Thyroid gland (tissue), 4 donors: Measurements from ENCODE around the gene MICU2. TPM values are rescaled to one million over a fixed set of nuclear protein-coding genes. Genes with fewer than 3 reads are reported as not detected.

Experiments
- DNase-seq, 2 donors: peaks; one replicate each; pipeline ENCODE4 v3.0.0-alpha.2; 2019
- H3K27ac ChIP-seq, 3 donors: fragments of 200-600 bp; sonication (generic); 1 replicate in 2 of 3; 2 replicates in 1 of 3; pipeline ENCODE4 v1.5.1; 2016 to 2019; ENCODE audit warnings: mild to moderate bottlenecking in 1 of 3, moderate library complexity in 1 of 3
- H3K27me3 ChIP-seq: fragments of 200-600 bp; sonication (generic); one replicate; pipeline ENCODE4 v1.5.1; 2019
- H3K36me3 ChIP-seq, 2 donors: fragments of 200-600 bp; sonication (generic); one replicate each; pipeline ENCODE4 v1.5.1; 2016 to 2019
- H3K4me1 ChIP-seq, 2 donors: fragments of 200-600 bp; sonication (generic); one replicate each; pipeline ENCODE4 v1.5.1; 2017 to 2019
- H3K4me3 ChIP-seq, 3 donors: fragments of 200-600 bp; sonication (generic); replicated peaks in 1 of 3; 1 replicate in 2 of 3; 2 replicates in 1 of 3; pipeline ENCODE4 v1.5.1; 2016; ENCODE audit warnings: mild to moderate bottlenecking in 1 of 3
- H3K9me3 ChIP-seq: fragments of 200-600 bp; sonication (generic); one replicate; pipeline ENCODE4 v1.5.1; 2017
- POLR2A ChIP-seq, 2 donors: fragments of 450-650 bp; IDR thresholded peaks; one replicate each; pipeline ENCODE4 v1.6.1; 2017; ENCODE audit warnings: antibody characterized with exemption in 2 of 2, mild to moderate bottlenecking in 2 of 2, moderate library complexity in 1 of 2
- WGBS, 2 donors: methylation state at CpG; one replicate each; pipeline ENCODE4 v1.1.5; 2017; 5-methylcytosine and 5-hydroxymethylcytosine counted together
- intact Hi-C: fragments of 100-400 bp; cut with DNase I; formaldehyde crosslinking; loops from one replicate; pipeline ENCODE4 v1.15.1; 2023
- total RNA-seq, 4 donors: library from RNA; depleted of rRNA; stranded (reverse); fragments of >200 nt; gene quantifications; one replicate each; pipeline ENCODE4 v1.2.3, GENCODE V29; 2016
- TF ChIP-seq, protein P1 (sequence below), 6 experiments: fragments of 200-600 bp in 3 of 6; fragments of 450-650 bp in 3 of 6; sonication (generic) in 3 of 6; IDR thresholded peaks; one replicate each; pipeline ENCODE4 v1.5.1; 2016 to 2019; ENCODE audit warnings: antibody characterized with exemption in 6 of 6, mild to moderate bottlenecking in 2 of 6, inconsistent platforms in 1 of 6, moderate library complexity in 1 of 6

MICU2 gene
- total RNA-seq, 4 donors from 2014 or later = 55.3 to 127 (median 92.9) TPM

DNA sequence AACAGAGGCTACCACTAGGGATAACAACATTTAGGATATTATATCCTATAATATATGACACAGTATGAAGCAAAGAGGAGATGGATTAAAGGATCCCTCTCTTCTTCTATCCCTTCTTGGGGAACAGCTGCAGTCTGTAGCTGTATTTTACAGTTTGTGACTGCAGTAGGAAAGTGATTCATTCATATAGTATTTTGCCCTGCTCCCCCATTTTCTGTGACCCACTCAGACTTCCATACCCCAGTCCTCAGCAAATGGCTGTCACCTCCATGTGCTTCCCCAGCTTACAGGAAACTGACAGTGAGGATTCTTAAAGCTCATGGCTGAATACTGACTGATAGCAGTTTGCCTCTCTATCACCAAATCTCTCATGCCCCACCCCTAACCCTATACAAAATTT, 27.5 kb downstream of the MICU2 start:
- no peak overlapping the region for H3K27ac ChIP-seq
- no peak overlapping the region for H3K4me3 ChIP-seq
- DNase-seq = no peak
- intact Hi-C loops = no loop called here
- H3K36me3 ChIP-seq = no peaks in the 10 kb centered on the region
- no peaks in the 10 kb centered on the region for H3K9me3 ChIP-seq
- H3K4me1 ChIP-seq = no peaks in the 10 kb centered on the region
- no peak for TF ChIP-seq POLR2A (IDR thresholded peaks at IDR 0.05)
- TF ChIP-seq, protein P1, sequence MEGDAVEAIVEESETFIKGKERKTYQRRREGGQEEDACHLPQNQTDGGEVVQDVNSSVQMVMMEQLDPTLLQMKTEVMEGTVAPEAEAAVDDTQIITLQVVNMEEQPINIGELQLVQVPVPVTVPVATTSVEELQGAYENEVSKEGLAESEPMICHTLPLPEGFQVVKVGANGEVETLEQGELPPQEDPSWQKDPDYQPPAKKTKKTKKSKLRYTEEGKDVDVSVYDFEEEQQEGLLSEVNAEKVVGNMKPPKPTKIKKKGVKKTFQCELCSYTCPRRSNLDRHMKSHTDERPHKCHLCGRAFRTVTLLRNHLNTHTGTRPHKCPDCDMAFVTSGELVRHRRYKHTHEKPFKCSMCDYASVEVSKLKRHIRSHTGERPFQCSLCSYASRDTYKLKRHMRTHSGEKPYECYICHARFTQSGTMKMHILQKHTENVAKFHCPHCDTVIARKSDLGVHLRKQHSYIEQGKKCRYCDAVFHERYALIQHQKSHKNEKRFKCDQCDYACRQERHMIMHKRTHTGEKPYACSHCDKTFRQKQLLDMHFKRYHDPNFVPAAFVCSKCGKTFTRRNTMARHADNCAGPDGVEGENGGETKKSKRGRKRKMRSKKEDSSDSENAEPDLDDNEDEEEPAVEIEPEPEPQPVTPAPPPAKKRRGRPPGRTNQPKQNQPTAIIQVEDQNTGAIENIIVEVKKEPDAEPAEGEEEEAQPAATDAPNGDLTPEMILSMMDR (IDR thresholded peaks at IDR 0.05) = no peak
- H3K27me3 ChIP-seq = no peaks in the 10 kb centered on the region

DNA sequence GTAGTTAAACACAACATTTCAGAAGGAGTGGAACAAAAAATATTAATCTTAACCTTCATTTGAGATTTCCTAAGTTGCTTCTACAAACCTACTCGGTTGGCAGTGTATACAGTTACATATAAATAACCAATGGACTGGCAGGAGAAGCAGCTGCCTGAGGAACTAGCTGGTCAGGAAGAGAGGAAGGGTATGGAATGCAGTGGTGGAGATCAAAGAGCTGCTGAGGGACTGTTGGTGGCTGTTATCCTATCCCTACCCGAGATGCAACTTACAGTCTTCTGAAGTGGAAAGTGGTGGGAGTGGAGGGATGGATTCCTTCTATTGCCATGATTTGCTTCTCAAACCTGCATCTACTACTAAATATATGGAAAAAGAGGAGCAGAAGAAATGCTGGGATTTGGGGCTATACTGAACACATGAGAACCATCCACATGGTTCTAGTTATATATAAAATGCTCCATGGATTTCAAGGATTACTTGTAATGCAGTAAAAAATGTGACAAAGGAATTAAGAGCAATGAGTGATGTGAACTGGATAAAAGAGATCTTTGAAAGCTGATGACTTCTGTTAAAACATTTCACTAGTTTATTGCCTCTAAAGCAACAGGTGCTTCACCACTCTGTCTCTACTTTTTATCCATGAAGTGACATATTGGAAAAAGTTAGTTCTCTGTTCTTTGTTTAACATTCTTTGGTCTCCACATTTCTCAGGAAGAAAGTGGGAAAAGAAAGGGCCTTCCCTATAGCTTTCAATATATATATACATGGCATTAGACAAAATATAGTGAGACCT, 29.9 kb downstream of the MICU2 start:
- Histone ChIP-seq H3K27me3 (no peaks in the 10 kb centered on the region), H3K36me3 (no peaks in the 10 kb centered on the region), H3K4me3 (no peak overlapping the region), H3K9me3 (no peaks in the 10 kb centered on the region), H3K4me1 (no peaks in the 10 kb centered on the region), H3K27ac (no peak overlapping the region)
- DNase-seq = no peak
- TF ChIP-seq, protein P1 (IDR thresholded peaks at IDR 0.05) = no peak
- no peak for TF ChIP-seq POLR2A (IDR thresholded peaks at IDR 0.05)
- intact Hi-C loops = no loop called here
- 63 to 68% methylated on average over 2 of the region's 2 CpGs for WGBS, 2 donors

DNA sequence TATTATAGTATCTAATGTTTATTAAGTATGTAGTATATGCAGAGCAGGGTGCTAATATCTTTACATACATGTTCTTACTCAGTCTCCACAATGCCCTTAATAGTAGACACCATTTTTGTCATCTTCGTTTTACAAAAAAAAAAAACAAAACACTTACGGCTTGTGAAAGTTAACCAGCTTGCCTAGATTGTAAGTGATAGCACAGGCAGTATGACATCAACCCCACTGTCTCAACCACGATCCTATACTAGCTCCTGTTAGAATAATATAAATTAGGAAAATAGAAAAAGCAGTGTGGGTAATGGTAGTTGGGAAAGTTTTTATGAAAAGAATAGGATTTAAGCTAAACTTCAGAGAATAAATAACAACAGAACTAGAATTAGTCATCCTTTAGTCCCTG, 34.3 kb downstream of the MICU2 start:
- no peak for DNase-seq
- 94 to 95% methylated on average over 3 of the region's 3 CpGs for WGBS, 2 donors
- H3K4me1 ChIP-seq = no peaks in the 10 kb centered on the region
- intact Hi-C loops = no loop called here
- H3K9me3 ChIP-seq = no peaks in the 10 kb centered on the region
- H3K36me3 ChIP-seq = peaks cover 1 to 2% of the 10 kb centered on the region in 2 donors
- H3K27ac ChIP-seq = no peak overlapping the region
- no peaks in the 10 kb centered on the region for H3K27me3 ChIP-seq
- no peak for TF ChIP-seq POLR2A (IDR thresholded peaks at IDR 0.05)
- TF ChIP-seq, protein P1 (IDR thresholded peaks at IDR 0.05) = no peak
- no peak overlapping the region for H3K4me3 ChIP-seq

DNA sequence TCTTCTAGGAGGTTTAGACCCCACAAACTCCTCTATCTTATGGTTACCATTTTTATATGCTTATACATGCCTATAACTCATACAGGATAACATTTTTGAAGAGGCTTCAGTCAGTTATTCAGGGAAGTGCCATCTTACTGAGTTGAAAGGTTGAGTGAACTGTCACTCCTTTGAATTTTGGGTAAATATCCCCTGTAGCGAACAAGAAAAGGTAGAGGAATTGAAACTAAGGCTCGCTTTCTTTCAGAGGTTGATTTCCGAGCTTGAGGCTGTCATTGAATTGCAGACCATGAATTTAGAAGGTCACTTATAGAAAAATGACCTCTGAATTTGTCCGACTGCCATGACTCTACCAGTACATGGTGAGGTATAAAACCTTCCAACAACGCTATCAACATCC, 35.1 kb downstream of the MICU2 start:
- Histone ChIP-seq H3K4me1 (no peaks in the 10 kb centered on the region), H3K4me3 (no peak overlapping the region), H3K9me3 (no peaks in the 10 kb centered on the region), H3K36me3 (peaks cover 7 to 8% of the 10 kb centered on the region in 2 donors), H3K27ac (no peak overlapping the region), H3K27me3 (no peaks in the 10 kb centered on the region)
- WGBS, 2 donors = 96 to 99% methylated on average over 5 of the region's 5 CpGs
- DNase-seq = no peak
- TF ChIP-seq, protein P1 (IDR thresholded peaks at IDR 0.05) = no peak
- TF ChIP-seq POLR2A (IDR thresholded peaks at IDR 0.05) = no peak
- intact Hi-C loops = no loop called here

DNA sequence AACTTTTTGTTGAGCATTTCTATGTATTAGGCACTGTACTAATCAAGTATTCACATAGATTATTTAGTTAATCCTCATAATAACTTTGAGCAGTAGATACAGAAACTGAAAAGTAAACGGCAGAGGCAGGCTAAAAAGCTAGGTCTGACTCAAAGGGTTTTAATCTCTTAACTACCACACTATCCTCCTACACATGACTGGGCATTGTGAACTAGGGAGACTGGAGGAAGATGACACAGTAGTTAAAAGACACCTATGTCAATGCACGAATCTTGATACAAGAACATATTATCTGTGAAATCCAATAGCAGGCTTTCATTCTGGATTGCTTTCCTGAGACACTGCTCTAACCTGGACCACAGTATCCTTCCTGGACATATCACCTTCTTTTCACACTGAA, 36.3 kb downstream of the MICU2 start:
- no peak for TF ChIP-seq POLR2A (IDR thresholded peaks at IDR 0.05)
- TF ChIP-seq, protein P1 (IDR thresholded peaks at IDR 0.05) = no peak
- no peaks in the 10 kb centered on the region for H3K4me1 ChIP-seq
- H3K27me3 ChIP-seq = no peaks in the 10 kb centered on the region
- no peaks in the 10 kb centered on the region for H3K9me3 ChIP-seq
- intact Hi-C loops = no loop called here
- H3K4me3 ChIP-seq = no peak overlapping the region
- no peak for DNase-seq
- H3K27ac ChIP-seq = no peak overlapping the region
- H3K36me3 ChIP-seq = peaks cover 8 to 9% of the 10 kb centered on the region in 2 donors
- 88 to 93% methylated on average over 2 of the region's 2 CpGs for WGBS, 2 donors
